HCT116 (cell line): ENCODE results near the gene PDE6A. TPM values are rescaled to one million over a fixed set of nuclear protein-coding genes. Genes with fewer than 3 reads are reported as not detected.

Experiments
- ATAC-seq: fragments of 200-7000 bp; cut with Tn5 transposase; 2 replicates; pipeline ENCODE4 v1.9.1; 2020; ENCODE audit warnings: mild to moderate bottlenecking, moderate library complexity
- BruUV-seq: library from RNA; stranded (reverse); fragments of 400-500 nt; replicated peaks from 2 replicates; lab custom pipeline; 2021; lab: Mats Ljungman, UMichigan
- CTCF ChIA-PET: fragments of 300-600 bp; sonication (Branson Sonifier 250); formaldehyde crosslinking; loops from one replicate; lab custom pipeline; 2021; ENCODE audit warnings: antibody characterized with exemption; lab: Charles Lee
- POLR2A ChIA-PET: fragments of 300-600, 350-600 bp; sonication (Branson Sonifier 250); formaldehyde crosslinking; loops from one replicate; lab custom pipeline; 2021; ENCODE audit warnings: antibody characterized with exemption; lab: Charles Lee
- RAD21 ChIA-PET, 2 experiments: fragments of 300-600 bp; sonication (Branson Sonifier 250); formaldehyde crosslinking; loops; one replicate each; lab custom pipeline; 2023; ENCODE audit warnings: low total read pairs in 2 of 2; ENCODE audit not compliant: uncharacterized antibody in 2 of 2, unreplicated experiment in 2 of 2, low non-redundant PET in 1 of 2; lab: Charles Lee
- DNase-seq: peaks from one replicate; pipeline ENCODE4 v3.0.0-alpha.2; 2010; ENCODE audit warnings: low read depth, low spot score
- H2AFZ ChIP-seq: fragments of 200-600 bp; shearing (Covaris generic), sonication (generic); 2 replicates; pipeline ENCODE4 v1.6.1; 2017; ENCODE audit warnings: low read depth, mixed run types, mixed read lengths, antibody characterized with exemption, low read length; ENCODE audit not compliant: poor library complexity, severe bottlenecking
- H3K27ac ChIP-seq: 2 replicates; pipeline ENCODE4 v1.5.1; 2012; ENCODE audit warnings: low read depth, low read length
- H3K27me3 ChIP-seq: fragments of 200-600 bp; sonication (generic); 2 replicates; pipeline ENCODE4 v1.6.1; 2016; ENCODE audit warnings: mixed run types, low read length, mixed read lengths; ENCODE audit not compliant: insufficient read depth
- H3K36me3 ChIP-seq, 2 experiments: fragments of 200-500 bp in 1 of 2; fragments of 200-600 bp in 1 of 2; sonication (Bioruptor generic) in 1 of 2; sonication (generic) in 1 of 2; 2 replicates each; pipeline versions ENCODE4 v1.5.1 to v1.6.1; 2014 to 2016; ENCODE audit warnings: low read length in 2 of 2, inconsistent platforms in 1 of 2, mixed read lengths in 1 of 2, mixed run types in 1 of 2; ENCODE audit not compliant: insufficient read depth in 2 of 2, control insufficient read depth in 1 of 2
- H3K4me1 ChIP-seq, 2 experiments: fragments of 200-600 bp in 1 of 2; sonication (generic) in 1 of 2; 2 replicates each; pipeline versions ENCODE4 v1.5.1 to v1.6.1; 2012 to 2017; ENCODE audit warnings: low read length in 2 of 2, inconsistent platforms in 1 of 2, mild to moderate bottlenecking in 1 of 2, mixed read lengths in 1 of 2, mixed run types in 1 of 2, moderate library complexity in 1 of 2; ENCODE audit not compliant: insufficient read depth in 2 of 2, control insufficient read depth in 1 of 2
- H3K4me2 ChIP-seq: fragments of 200-600 bp; sonication (generic); 2 replicates; pipeline ENCODE4 v1.6.1; 2017; ENCODE audit warnings: mixed run types, low read length, mixed read lengths
- H3K4me3 ChIP-seq, 2 experiments: fragments of 200-600 bp in 1 of 2; sonication (generic) in 1 of 2; replicated peaks in 1 of 2; 2 replicates each; pipeline ENCODE4 v1.5.1; 2011 to 2016; ENCODE audit warnings: low read length in 2 of 2, control low read depth in 1 of 2, low read depth in 1 of 2, mild to moderate bottlenecking in 1 of 2, mixed read lengths in 1 of 2, mixed run types in 1 of 2
- H3K79me2 ChIP-seq: fragments of 200-600 bp; sonication (generic); 2 replicates; pipeline ENCODE4 v1.6.1; 2017; ENCODE audit warnings: mild to moderate bottlenecking, mixed run types, low read length, moderate library complexity, mixed read lengths; ENCODE audit not compliant: insufficient read depth
- H3K9ac ChIP-seq: fragments of 200-600 bp; sonication (generic); 2 replicates; pipeline ENCODE4 v1.6.1; 2016; ENCODE audit warnings: low read length, mixed read lengths
- H3K9me2 ChIP-seq: fragments of 200-600 bp; sonication (generic), shearing (Covaris generic); 2 replicates; pipeline ENCODE4 v1.6.1; 2017; ENCODE audit warnings: mixed run types, mild to moderate bottlenecking, moderate library complexity; ENCODE audit not compliant: insufficient read depth
- H3K9me3 ChIP-seq, 2 experiments: fragments of 200-500 bp in 1 of 2; fragments of 200-600 bp in 1 of 2; sonication (Bioruptor generic) in 1 of 2; sonication (generic) in 1 of 2; 2 replicates each; pipeline ENCODE4 v1.6.1; 2014 to 2017; ENCODE audit warnings: low read length in 2 of 2, mixed read lengths in 2 of 2, inconsistent platforms in 1 of 2, low read depth in 1 of 2, mild to moderate bottlenecking in 1 of 2, mixed run types in 1 of 2, moderate library complexity in 1 of 2; ENCODE audit not compliant: control insufficient read depth in 1 of 2, insufficient read depth in 1 of 2
- H4K20me1 ChIP-seq: fragments of 200-600 bp; sonication (generic), shearing (Covaris generic); 2 replicates; pipeline ENCODE4 v1.6.1; 2017; ENCODE audit warnings: mixed run types, mild to moderate bottlenecking, moderate library complexity; ENCODE audit not compliant: insufficient read depth
- CEBPB ChIP-seq: IDR thresholded peaks from 2 replicates; pipeline ENCODE4 v1.6.1; 2012; ENCODE audit warnings: low read depth
- EZH2phosphoT487 ChIP-seq: fragments of 200-600 bp; IDR thresholded peaks from 2 replicates; pipeline ENCODE4 v1.6.1; 2018; ENCODE audit warnings: antibody characterized with exemption, borderline replicate concordance
- FOSL1 ChIP-seq: IDR thresholded peaks from 2 replicates; pipeline ENCODE4 v1.6.1; 2012; ENCODE audit warnings: low read depth
- JUND ChIP-seq: IDR thresholded peaks from 2 replicates; pipeline ENCODE4 v1.6.1; 2012
- MAX ChIP-seq: IDR thresholded peaks from 2 replicates; pipeline ENCODE4 v1.6.1; 2012
- POLR2AphosphoS5 ChIP-seq: IDR thresholded peaks from 2 replicates; pipeline ENCODE4 v1.6.1; 2011; ENCODE audit warnings: mild to moderate bottlenecking, low read depth, low read length, moderate library complexity
- RAD21 ChIP-seq: IDR thresholded peaks from 2 replicates; pipeline ENCODE4 v1.6.1; 2012; ENCODE audit warnings: low read depth, mild to moderate bottlenecking
- SIN3A ChIP-seq: IDR thresholded peaks from 2 replicates; pipeline ENCODE4 v1.6.1; 2012; ENCODE audit warnings: low read depth
- TCF7L2 ChIP-seq: IDR thresholded peaks from 2 replicates; pipeline ENCODE4 v1.7.0; 2011; ENCODE audit warnings: borderline replicate concordance, inconsistent platforms; ENCODE audit not compliant: insufficient read depth, insufficient read length; ENCODE audit errors: extremely low read depth
- YY1 ChIP-seq: IDR thresholded peaks from 2 replicates; pipeline ENCODE4 v1.6.1; 2011; ENCODE audit warnings: low read length, low read depth, moderate library complexity, mild to moderate bottlenecking; ENCODE audit not compliant: insufficient replicate concordance; ENCODE audit errors: extremely low read depth
- ZBTB33 ChIP-seq: IDR thresholded peaks from 2 replicates; pipeline ENCODE4 v1.6.1; 2011; ENCODE audit warnings: mild to moderate bottlenecking, low read length, moderate library complexity; ENCODE audit not compliant: insufficient replicate concordance; ENCODE audit errors: extremely low read depth
- intact Hi-C: fragments of 100-400 bp; cut with micrococcal nuclease; formaldehyde crosslinking; loops from 2 replicates; pipeline ENCODE4 v1.10.0; 2022
- total RNA-seq: library from RNA; stranded (reverse); gene quantifications from one replicate; pipeline ENCODE4 v1.2.1, GENCODE V29; 2021; ENCODE audit not compliant: unreplicated experiment

PDE6A gene
- total RNA-seq, 1 experiment from 2014 or later = not detected

- H2AFZ ChIP-seq = no peak overlapping the region
- ChIA-PET CTCF (no interaction called here), POLR2A (no interaction called here), RAD21 (no interaction called here)
- intact Hi-C loops = no loop called here
- no peak for ATAC-seq
- H3K9ac ChIP-seq = no peak overlapping the region
- no TSS peak for BruUV-seq
- no peaks in the 10 kb centered on the region for H3K9me3 ChIP-seq
- H3K4me1 ChIP-seq = no peaks in the 10 kb centered on the region
- no peak for DNase-seq
- no peak overlapping the region for H3K4me3 ChIP-seq
- no peak overlapping the region for H3K4me2 ChIP-seq
- H4K20me1 ChIP-seq = no peaks in the 10 kb centered on the region
- no peaks in the 10 kb centered on the region for H3K27me3 ChIP-seq
- H3K27ac ChIP-seq = no peak overlapping the region
- TF ChIP-seq YY1 (no peak), TCF7L2 (no peak), EZH2phosphoT487 (no peak), RAD21 (no peak), CEBPB (no peak), POLR2AphosphoS5 (no peak), ZBTB33 (no peak), SIN3A (no peak), FOSL1 (no peak), JUND (no peak), MAX (no peak)
- peaks cover 0 to 8% of the 10 kb centered on the region in 2 experiments; a peak in 1 of 4 replicates for H3K36me3 ChIP-seq
- H3K9me2 ChIP-seq = no peaks in the 10 kb centered on the region
- no peaks in the 10 kb centered on the region for H3K79me2 ChIP-seq
Measured at GRCh38 chr5:149845601-149846000, 99.0 kb downstream of the PDE6A start.
